HG03108 (cell line): ENCODE results near the gene HMOX1.
"Not testable (repeated sequence)": the region's sequence is repeated elsewhere in the genome, so short reads cannot be mapped to it uniquely, and the experiment has no call there.

Experiments
- ATAC-seq: cut with Tn5 transposase; IDR thresholded peaks from one replicate; pipeline ENCODE4 v1.9.1; 2021; ENCODE audit warnings: moderate library complexity; ENCODE audit not compliant: unreplicated experiment

Gene HMOX1

GRCh38 chr22:35430897-35431322 is 50.0 kb downstream of the HMOX1 start:
- ATAC-seq: no peak

DNA sequence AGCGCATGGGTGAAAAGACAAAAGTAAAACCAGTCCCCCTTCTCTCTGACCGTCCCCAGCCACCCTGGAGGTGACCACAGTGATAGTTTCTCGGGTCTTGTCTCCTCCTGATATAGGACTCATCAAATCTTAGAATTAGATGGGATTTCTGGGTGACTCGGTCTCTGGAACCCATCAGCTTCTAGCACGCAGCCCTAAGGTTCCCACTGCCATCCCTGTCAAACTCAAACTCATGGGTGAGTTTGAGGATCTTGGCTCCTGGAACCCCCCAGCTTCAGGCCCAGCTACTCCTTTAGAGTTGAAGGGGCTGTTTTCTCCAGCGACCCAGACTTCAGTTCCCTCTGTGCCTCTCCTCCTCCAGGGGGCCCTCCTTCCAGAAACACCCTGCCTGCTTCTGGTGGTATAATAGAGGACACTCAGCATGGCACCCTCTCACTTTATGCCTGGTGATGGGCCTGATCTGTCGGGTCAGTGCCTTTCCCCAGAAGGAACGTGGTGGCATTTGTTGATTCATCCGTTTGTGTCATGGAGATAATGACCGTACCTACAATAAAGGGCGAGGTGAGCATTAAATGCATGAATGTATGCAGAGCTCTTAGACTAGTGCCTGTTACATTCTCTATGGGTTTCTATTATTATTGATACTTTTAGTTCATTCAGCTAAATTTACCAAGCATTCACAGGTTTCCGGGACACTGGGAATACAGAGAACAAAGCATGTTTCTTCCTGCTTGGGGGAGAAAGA is 50.8 kb downstream of the HMOX1 start:
- no peak for ATAC-seq

DNA sequence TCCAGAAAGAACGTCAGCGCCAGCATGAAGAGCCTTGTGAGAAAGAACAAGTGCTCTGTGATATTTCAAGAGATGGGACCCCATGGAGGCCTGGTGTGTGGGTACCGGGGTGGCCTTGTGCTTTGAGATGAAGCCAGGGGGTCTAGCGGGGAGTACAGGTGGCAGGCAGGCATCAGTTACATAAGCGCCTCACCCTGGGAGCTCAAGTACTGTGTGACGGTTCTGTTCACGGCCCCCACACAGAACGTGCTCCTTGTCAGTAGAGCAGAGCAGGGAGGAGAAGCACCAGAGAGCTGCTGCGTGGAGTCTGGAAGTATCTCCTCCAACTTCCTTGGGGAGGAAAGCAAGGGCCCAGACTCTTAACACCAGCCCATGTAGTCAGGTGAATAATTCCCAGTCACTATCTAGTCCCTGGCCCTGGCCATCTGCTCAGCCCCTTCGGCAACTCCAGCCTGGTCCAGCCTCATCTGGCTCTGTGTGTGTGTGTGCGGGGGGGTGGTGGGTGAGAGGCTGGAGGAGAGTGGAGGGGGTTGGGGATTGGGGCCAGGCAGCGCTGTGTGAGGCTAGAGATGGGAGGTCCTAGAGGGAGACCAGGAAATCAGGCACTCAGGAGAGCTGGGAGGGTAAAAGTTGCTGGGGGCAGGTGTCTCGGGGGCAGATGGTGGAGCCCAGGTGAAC is 51.5 kb downstream of the HMOX1 start:
- ATAC-seq: no peak

GRCh38 chr22:35434061-35434710 is 53.3 kb downstream of the HMOX1 start:
- no peak for ATAC-seq

- ATAC-seq: no peak
Observed at GRCh38 chr22:35435201-35435740, 54.4 kb downstream of the HMOX1 start.

DNA sequence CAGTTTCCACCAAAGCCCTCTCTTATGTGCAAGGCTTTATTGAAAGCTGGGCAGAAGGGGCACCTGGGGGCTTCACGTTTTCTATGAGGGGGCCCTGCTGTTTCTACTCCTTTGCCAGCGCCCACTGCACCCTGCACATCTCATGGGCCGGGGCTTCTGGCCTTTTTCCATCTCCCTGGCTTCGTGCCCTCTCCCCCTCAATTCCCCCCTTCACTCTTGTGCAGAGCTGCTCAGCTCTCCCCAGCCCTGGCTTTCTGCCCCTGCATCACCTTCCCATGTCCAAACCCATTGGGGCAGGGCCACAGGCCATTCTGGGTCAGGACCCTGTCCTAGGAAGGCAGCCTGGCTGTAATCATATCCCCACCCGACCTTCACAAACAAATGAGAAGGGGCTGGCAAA is 55.5 kb downstream of the HMOX1 start:
- no peak for ATAC-seq

DNA sequence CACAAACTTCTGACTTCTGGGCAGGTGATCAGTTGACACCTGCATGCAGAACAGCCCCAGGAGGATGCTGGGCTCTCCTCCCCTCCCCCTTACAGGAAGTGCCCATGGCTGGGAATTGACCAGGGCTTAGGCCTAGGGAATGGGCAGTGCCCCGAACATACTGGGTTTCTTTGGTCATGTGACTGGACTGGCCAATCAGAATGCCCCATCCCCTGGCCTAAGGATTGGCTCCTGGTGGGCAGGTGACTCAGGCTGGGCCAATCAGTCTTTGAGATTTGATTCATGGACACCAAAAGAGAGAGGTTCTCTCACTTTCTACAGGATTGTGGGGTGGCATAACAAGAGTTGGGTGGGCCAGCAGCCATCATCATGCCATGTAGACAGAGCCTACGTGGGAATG is 56.2 kb downstream of the HMOX1 start:
- ATAC-seq: no peak

DNA sequence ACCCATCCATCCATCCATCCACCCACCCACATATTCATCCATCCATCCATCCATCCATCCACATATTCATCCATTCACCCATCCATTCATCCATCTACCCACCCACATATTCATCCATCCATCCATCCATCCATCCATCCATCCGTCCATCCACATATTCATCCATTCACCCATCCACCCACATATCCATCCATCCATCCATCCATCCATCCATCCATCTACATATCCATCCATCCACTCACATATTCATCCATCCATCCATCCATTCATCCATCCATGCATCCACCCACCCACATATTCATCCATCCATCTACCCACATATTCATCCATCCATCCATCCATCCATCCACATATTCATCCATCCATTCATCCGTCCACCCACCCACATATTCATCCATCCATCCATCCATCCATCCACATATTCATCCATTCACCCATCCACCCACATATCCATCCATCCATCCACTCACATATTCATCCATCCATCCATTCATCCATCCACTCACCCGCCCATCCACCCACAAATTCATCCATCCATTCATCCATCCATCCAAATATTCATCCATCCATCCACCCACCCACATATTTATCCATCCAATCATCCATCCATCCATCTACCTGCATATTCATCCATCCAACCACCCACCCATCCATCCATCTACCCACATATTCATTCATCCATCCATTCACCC is 57.9 kb downstream of the HMOX1 start:
- ATAC-seq: not testable (repeated sequence)

- no peak for ATAC-seq
Observed at GRCh38 chr22:35439365-35439717, 58.4 kb downstream of the HMOX1 start.

- no peak for ATAC-seq
Observed at GRCh38 chr22:35440129-35440528, 59.2 kb downstream of the HMOX1 start.

DNA sequence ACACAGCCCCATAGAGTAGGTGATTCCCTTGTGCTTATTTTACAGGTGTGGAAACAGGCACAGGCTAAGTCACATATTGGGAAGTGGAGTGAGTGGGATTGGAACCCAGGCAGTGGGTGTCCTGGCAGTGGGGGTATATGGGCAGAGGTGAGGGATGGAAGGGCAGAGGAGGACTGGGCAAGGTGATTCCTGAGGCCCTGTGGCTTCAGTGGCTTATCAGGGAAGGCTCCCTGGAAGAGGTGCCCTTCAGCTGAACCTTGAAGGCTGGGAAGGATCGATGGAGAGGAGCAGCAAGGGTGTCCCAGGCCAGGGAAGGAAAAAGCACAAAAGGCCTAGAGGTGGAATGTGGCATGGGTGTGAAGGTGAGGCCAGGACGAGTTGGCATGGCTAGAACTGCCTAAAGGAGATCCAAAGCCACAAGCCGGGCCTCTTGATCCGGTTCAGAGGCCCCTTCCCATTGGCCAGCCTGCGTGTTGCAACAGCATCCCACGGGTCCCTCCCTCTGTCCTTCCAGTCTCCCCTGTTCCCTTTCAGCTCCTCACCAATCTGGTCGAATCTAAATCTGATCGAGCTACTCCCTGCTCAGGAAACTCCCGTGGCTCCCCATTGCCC is 60.7 kb downstream of the HMOX1 start:
- no peak for ATAC-seq

DNA sequence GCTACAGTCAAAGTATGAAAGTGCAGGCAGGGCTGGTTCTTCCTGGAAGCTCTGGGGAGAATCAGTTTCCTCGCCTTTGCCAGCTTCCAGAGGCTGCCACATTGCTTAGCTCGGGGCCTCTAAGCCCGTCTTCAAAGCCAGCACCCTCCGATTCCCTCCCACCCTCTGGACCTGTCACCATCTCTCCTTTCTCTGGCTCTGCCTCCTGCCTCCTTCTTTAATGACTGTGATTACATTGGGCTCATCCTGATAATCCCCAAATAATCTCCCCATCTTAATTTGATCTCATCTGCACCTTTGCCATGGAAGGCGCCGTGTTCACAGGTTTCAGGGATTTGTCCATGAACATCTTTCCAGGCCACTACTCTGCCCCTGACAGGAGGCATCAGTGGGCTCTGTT is 61.6 kb downstream of the HMOX1 start:
- ATAC-seq: no peak

- no peak for ATAC-seq
Observed at GRCh38 chr22:35443338-35443737, 62.4 kb downstream of the HMOX1 start.
